HEK293 (cell line): Measurements from ENCODE around the gene MMADHC.
A peak's percentile ranks its signal among the peaks of the same experiment; 100 is the strongest.

ENCODE experiments used
- BCL11B ChIP-seq: fragments of 450-650 bp; formaldehyde crosslinking; IDR thresholded peaks from 2 replicates; pipeline ENCODE4 v1.5.1; 2016; ENCODE audit warnings: low read depth, missing biosample characterization, missing genetic modification characterization
- KLF8 ChIP-seq: fragments of 450-650 bp; formaldehyde crosslinking; IDR thresholded peaks from 2 replicates; pipeline ENCODE4 v1.5.1; 2016; ENCODE audit warnings: missing biosample characterization, missing genetic modification characterization
- OSR2 ChIP-seq: fragments of 450-650 bp; formaldehyde crosslinking; IDR thresholded peaks from 2 replicates; pipeline ENCODE4 v1.5.1; 2016; ENCODE audit warnings: missing biosample characterization, missing genetic modification characterization
- YY2 ChIP-seq: fragments of 450-650 bp; formaldehyde crosslinking; IDR thresholded peaks from 2 replicates; pipeline ENCODE4 v1.5.1; 2016; ENCODE audit warnings: missing biosample characterization, missing genetic modification characterization
- ZFP3 ChIP-seq: fragments of 450-650 bp; formaldehyde crosslinking; IDR thresholded peaks from 2 replicates; pipeline ENCODE4 v1.5.1; 2016; ENCODE audit warnings: low read depth, missing biosample characterization, missing genetic modification characterization
- ZFP41 ChIP-seq: fragments of 450-650 bp; formaldehyde crosslinking; IDR thresholded peaks from 2 replicates; pipeline ENCODE4 v1.5.1; 2016; ENCODE audit warnings: missing biosample characterization, missing genetic modification characterization, borderline replicate concordance
- ZFP69B ChIP-seq: fragments of 450-650 bp; formaldehyde crosslinking; IDR thresholded peaks from 2 replicates; pipeline ENCODE4 v1.5.1; 2016; ENCODE audit warnings: missing biosample characterization, missing genetic modification characterization
- ZNF266 ChIP-seq: fragments of 450-650 bp; formaldehyde crosslinking; IDR thresholded peaks from 2 replicates; pipeline ENCODE4 v1.5.1; 2016; ENCODE audit warnings: missing biosample characterization, missing genetic modification characterization, low read depth
- ZNF274 ChIP-seq, 2 experiments: fragments of 200-500 bp in 1 of 2; fragments of 450-650 bp in 1 of 2; sonication (Bioruptor generic) in 1 of 2; formaldehyde crosslinking in 1 of 2; IDR thresholded peaks; 2 replicates each; pipeline versions ENCODE4 v1.5.1 to v1.6.1; 2014 to 2016; ENCODE audit warnings: borderline replicate concordance in 1 of 2, inconsistent platforms in 1 of 2, low read length in 1 of 2, missing biosample characterization in 1 of 2, missing genetic modification characterization in 1 of 2
- ZNF350 ChIP-seq: fragments of 450-650 bp; formaldehyde crosslinking; IDR thresholded peaks from 2 replicates; pipeline ENCODE4 v1.5.0; 2017; ENCODE audit warnings: missing biosample characterization, mild to moderate bottlenecking, missing genetic modification characterization
- ZNF37A ChIP-seq: fragments of 450-650 bp; IDR thresholded peaks from 2 replicates; pipeline ENCODE4 v1.5.1; 2018; ENCODE audit warnings: missing biosample characterization, missing genetic modification characterization
- ZNF521 ChIP-seq: fragments of 450-650 bp; formaldehyde crosslinking; IDR thresholded peaks from 2 replicates; pipeline ENCODE4 v1.5.1; 2017; ENCODE audit warnings: missing biosample characterization, mild to moderate bottlenecking, missing genetic modification characterization
- ZNF571 ChIP-seq: fragments of 450-650 bp; formaldehyde crosslinking; IDR thresholded peaks from 2 replicates; pipeline ENCODE4 v1.5.0; 2017; ENCODE audit warnings: missing biosample characterization, missing genetic modification characterization
- ZNF610 ChIP-seq: fragments of 450-650 bp; formaldehyde crosslinking; IDR thresholded peaks from 2 replicates; pipeline ENCODE4 v1.5.1; 2016; ENCODE audit warnings: missing biosample characterization, missing genetic modification characterization, borderline replicate concordance
- ZNF621 ChIP-seq: fragments of 450-650 bp; formaldehyde crosslinking; IDR thresholded peaks from 2 replicates; pipeline ENCODE4 v1.5.1; 2017; ENCODE audit warnings: missing biosample characterization, missing genetic modification characterization
- ZNF76 ChIP-seq: fragments of 450-650 bp; formaldehyde crosslinking; IDR thresholded peaks from 2 replicates; pipeline ENCODE4; 2016; ENCODE audit warnings: low read depth, missing biosample characterization, missing genetic modification characterization, borderline replicate concordance
- ZNF777 ChIP-seq: fragments of 450-650 bp; formaldehyde crosslinking; IDR thresholded peaks from 2 replicates; pipeline ENCODE4 v1.5.1; 2017; ENCODE audit warnings: missing biosample characterization, missing genetic modification characterization, borderline replicate concordance
- ZXDB ChIP-seq: fragments of 450-650 bp; formaldehyde crosslinking; IDR thresholded peaks from 2 replicates; pipeline ENCODE4 v1.5.1; 2016; ENCODE audit warnings: missing biosample characterization, missing genetic modification characterization
- TF ChIP-seq, protein P1 (sequence below): fragments of 450-650 bp; IDR thresholded peaks from 2 replicates; pipeline ENCODE4 v1.5.1; 2018; ENCODE audit warnings: missing biosample characterization, mild to moderate bottlenecking, missing genetic modification characterization
- TF ChIP-seq, protein P2 (sequence below): fragments of 450-650 bp; formaldehyde crosslinking; IDR thresholded peaks from 2 replicates; pipeline ENCODE4 v1.5.1; 2016; ENCODE audit warnings: missing biosample characterization, missing genetic modification characterization
- TF ChIP-seq, protein P3 (sequence below): fragments of 450-650 bp; formaldehyde crosslinking; IDR thresholded peaks from 2 replicates; pipeline ENCODE4 v1.5.1; 2016; ENCODE audit warnings: missing biosample characterization, missing genetic modification characterization
- TF ChIP-seq, protein P4 (sequence below): fragments of 450-650 bp; formaldehyde crosslinking; IDR thresholded peaks from 2 replicates; pipeline ENCODE4 v1.5.0; 2017; ENCODE audit warnings: missing biosample characterization, missing genetic modification characterization, borderline replicate concordance
- TF ChIP-seq, protein P5 (sequence below): fragments of 450-650 bp; formaldehyde crosslinking; IDR thresholded peaks from 2 replicates; pipeline ENCODE4 v1.5.1; 2016; ENCODE audit warnings: missing biosample characterization, missing genetic modification characterization
- TF ChIP-seq, protein P6 (sequence below): fragments of 450-650 bp; formaldehyde crosslinking; IDR thresholded peaks from 2 replicates; pipeline ENCODE4 v1.5.1; 2016; ENCODE audit warnings: missing biosample characterization, missing genetic modification characterization
- TF ChIP-seq, protein P7 (sequence below): fragments of 450-650 bp; formaldehyde crosslinking; IDR thresholded peaks from 2 replicates; pipeline ENCODE4 v1.5.1; 2016; ENCODE audit warnings: missing biosample characterization, missing genetic modification characterization
- TF ChIP-seq, protein P8 (sequence below): fragments of 450-650 bp; formaldehyde crosslinking; IDR thresholded peaks from 2 replicates; pipeline ENCODE4 v1.5.1; 2017; ENCODE audit warnings: missing biosample characterization, mild to moderate bottlenecking, missing genetic modification characterization, moderate library complexity

MMADHC gene

DNA sequence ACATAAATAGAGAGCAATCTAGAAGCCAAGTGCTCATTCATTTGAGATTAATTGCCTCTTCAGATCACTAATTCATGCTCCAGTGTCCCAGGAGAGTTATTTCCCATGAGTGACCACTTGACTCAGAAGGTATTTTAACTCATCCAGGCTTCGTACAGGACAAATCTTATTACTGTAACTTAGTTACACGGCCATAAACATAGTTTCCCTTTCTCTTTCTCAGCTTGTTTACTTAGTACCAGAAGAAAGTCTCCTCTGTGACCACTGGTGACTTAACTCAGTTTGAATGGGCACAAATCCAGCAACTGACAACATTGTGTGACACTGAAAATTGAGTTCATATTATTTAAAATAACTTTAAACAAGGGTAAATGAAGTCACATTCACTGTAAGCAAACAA lies 25.3 kb downstream of the MMADHC start (continued):
- TF ChIP-seq, protein P1, sequence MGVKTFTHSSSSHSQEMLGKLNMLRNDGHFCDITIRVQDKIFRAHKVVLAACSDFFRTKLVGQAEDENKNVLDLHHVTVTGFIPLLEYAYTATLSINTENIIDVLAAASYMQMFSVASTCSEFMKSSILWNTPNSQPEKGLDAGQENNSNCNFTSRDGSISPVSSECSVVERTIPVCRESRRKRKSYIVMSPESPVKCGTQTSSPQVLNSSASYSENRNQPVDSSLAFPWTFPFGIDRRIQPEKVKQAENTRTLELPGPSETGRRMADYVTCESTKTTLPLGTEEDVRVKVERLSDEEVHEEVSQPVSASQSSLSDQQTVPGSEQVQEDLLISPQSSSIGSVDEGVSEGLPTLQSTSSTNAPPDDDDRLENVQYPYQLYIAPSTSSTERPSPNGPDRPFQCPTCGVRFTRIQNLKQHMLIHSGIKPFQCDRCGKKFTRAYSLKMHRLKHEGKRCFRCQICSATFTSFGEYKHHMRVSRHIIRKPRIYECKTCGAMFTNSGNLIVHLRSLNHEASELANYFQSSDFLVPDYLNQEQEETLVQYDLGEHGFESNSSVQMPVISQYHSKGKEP (tag by site-specific recombination), result no peak
- TF ChIP-seq, protein P2, sequence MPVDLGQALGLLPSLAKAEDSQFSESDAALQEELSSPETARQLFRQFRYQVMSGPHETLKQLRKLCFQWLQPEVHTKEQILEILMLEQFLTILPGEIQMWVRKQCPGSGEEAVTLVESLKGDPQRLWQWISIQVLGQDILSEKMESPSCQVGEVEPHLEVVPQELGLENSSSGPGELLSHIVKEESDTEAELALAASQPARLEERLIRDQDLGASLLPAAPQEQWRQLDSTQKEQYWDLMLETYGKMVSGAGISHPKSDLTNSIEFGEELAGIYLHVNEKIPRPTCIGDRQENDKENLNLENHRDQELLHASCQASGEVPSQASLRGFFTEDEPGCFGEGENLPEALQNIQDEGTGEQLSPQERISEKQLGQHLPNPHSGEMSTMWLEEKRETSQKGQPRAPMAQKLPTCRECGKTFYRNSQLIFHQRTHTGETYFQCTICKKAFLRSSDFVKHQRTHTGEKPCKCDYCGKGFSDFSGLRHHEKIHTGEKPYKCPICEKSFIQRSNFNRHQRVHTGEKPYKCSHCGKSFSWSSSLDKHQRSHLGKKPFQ (tag by site-specific recombination), result no peak
- TF ChIP-seq ZNF76 (tag by site-specific recombination) (no peak; the same call in 1 of the 2 replicates), KLF8 (tag by site-specific recombination) (peak; percentile 83), ZNF274 (IDR thresholded peaks at IDR 0.05; ENCODE audit: low read length) (no peak), ZNF274 (tag by site-specific recombination; IDR thresholded peaks at IDR 0.05; ENCODE audit: borderline replicate concordance) (no peak), ZXDB (tag by site-specific recombination) (no peak), ZFP41 (tag by site-specific recombination) (no peak), ZFP69B (tag by site-specific recombination) (peak; percentile 25; the same call in 1 of the 2 replicates), ZNF571 (tag by site-specific recombination) (no peak), ZNF610 (no peak), ZFP3 (no peak), OSR2 (tag by site-specific recombination) (peak; percentile 88), YY2 (tag by site-specific recombination) (no peak), BCL11B (tag by site-specific recombination) (no peak), ZNF621 (tag by site-specific recombination) (no peak), ZNF777 (tag by site-specific recombination) (no peak), ZNF266 (tag by site-specific recombination) (no peak), ZNF350 (tag by site-specific recombination) (no peak), ZNF37A (tag by site-specific recombination) (no peak), ZNF521 (tag by site-specific recombination) (no peak)
- TF ChIP-seq, protein P3, sequence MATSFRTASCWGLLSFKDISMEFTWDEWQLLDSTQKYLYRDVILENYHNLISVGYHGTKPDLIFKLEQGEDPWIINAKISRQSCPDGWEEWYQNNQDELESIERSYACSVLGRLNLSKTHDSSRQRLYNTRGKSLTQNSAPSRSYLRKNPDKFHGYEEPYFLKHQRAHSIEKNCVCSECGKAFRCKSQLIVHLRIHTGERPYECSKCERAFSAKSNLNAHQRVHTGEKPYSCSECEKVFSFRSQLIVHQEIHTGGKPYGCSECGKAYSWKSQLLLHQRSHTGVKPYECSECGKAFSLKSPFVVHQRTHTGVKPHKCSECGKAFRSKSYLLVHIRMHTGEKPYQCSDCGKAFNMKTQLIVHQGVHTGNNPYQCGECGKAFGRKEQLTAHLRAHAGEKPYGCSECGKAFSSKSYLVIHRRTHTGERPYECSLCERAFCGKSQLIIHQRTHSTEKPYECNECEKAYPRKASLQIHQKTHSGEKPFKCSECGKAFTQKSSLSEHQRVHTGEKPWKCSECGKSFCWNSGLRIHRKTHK (tag by site-specific recombination), result no peak
- TF ChIP-seq, protein P4, sequence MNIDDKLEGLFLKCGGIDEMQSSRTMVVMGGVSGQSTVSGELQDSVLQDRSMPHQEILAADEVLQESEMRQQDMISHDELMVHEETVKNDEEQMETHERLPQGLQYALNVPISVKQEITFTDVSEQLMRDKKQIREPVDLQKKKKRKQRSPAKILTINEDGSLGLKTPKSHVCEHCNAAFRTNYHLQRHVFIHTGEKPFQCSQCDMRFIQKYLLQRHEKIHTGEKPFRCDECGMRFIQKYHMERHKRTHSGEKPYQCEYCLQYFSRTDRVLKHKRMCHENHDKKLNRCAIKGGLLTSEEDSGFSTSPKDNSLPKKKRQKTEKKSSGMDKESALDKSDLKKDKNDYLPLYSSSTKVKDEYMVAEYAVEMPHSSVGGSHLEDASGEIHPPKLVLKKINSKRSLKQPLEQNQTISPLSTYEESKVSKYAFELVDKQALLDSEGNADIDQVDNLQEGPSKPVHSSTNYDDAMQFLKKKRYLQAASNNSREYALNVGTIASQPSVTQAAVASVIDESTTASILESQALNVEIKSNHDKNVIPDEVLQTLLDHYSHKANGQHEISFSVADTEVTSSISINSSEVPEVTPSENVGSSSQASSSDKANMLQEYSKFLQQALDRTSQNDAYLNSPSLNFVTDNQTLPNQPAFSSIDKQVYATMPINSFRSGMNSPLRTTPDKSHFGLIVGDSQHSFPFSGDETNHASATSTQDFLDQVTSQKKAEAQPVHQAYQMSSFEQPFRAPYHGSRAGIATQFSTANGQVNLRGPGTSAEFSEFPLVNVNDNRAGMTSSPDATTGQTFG, result no peak
- TF ChIP-seq, protein P5, sequence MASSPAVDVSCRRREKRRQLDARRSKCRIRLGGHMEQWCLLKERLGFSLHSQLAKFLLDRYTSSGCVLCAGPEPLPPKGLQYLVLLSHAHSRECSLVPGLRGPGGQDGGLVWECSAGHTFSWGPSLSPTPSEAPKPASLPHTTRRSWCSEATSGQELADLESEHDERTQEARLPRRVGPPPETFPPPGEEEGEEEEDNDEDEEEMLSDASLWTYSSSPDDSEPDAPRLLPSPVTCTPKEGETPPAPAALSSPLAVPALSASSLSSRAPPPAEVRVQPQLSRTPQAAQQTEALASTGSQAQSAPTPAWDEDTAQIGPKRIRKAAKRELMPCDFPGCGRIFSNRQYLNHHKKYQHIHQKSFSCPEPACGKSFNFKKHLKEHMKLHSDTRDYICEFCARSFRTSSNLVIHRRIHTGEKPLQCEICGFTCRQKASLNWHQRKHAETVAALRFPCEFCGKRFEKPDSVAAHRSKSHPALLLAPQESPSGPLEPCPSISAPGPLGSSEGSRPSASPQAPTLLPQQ (tag by site-specific recombination), result 0 out of 2 replicates have a peak, but pooled peaks have one; percentile 23
- TF ChIP-seq, protein P6, sequence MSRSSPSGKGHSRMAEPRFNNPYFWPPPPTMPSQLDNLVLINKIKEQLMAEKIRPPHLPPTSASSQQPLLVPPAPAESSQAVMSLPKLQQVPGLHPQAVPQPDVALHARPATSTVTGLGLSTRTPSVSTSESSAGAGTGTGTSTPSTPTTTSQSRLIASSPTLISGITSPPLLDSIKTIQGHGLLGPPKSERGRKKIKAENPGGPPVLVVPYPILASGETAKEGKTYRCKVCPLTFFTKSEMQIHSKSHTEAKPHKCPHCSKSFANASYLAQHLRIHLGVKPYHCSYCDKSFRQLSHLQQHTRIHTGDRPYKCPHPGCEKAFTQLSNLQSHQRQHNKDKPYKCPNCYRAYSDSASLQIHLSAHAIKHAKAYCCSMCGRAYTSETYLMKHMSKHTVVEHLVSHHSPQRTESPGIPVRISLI, result 0 out of 2 replicates have a peak, but pooled peaks have one; percentile 15
- TF ChIP-seq, protein P7, sequence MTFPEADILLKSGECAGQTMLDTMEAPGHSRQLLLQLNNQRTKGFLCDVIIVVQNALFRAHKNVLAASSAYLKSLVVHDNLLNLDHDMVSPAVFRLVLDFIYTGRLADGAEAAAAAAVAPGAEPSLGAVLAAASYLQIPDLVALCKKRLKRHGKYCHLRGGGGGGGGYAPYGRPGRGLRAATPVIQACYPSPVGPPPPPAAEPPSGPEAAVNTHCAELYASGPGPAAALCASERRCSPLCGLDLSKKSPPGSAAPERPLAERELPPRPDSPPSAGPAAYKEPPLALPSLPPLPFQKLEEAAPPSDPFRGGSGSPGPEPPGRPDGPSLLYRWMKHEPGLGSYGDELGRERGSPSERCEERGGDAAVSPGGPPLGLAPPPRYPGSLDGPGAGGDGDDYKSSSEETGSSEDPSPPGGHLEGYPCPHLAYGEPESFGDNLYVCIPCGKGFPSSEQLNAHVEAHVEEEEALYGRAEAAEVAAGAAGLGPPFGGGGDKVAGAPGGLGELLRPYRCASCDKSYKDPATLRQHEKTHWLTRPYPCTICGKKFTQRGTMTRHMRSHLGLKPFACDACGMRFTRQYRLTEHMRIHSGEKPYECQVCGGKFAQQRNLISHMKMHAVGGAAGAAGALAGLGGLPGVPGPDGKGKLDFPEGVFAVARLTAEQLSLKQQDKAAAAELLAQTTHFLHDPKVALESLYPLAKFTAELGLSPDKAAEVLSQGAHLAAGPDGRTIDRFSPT (tag by site-specific recombination), result peak; percentile 79; the same call in 1 of the 2 replicates
- TF ChIP-seq, protein P8, sequence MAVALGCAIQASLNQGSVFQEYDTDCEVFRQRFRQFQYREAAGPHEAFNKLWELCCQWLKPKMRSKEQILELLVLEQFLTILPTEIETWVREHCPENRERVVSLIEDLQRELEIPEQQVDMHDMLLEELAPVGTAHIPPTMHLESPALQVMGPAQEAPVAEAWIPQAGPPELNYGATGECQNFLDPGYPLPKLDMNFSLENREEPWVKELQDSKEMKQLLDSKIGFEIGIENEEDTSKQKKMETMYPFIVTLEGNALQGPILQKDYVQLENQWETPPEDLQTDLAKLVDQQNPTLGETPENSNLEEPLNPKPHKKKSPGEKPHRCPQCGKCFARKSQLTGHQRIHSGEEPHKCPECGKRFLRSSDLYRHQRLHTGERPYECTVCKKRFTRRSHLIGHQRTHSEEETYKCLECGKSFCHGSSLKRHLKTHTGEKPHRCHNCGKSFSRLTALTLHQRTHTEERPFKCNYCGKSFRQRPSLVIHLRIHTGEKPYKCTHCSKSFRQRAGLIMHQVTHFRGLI (tag by site-specific recombination), result no peak
